ENCODE data around the gene COX6B1. TPM values are rescaled to one million over a fixed set of nuclear protein-coding genes. Genes with fewer than 3 reads are reported as not detected.

The COX6B1 gene
- total and polyA plus RNA-seq, 2 of the 8 experiments (the other 6 are each of a cell fraction or from before 2014, with no cell fraction given), result 437 to 1,052 TPM

- POLR2A ChIA-PET (ENCODE audit: partially characterized antibody), result interaction anchor here (0.6 to 1.1 kb wide), 2 partner anchors 16 to 48 kb away, joined by 3 read pairs; no protein-coding TSS in a partner anchor
These were observed 23.7 kb downstream of the COX6B1 start for GRCh38 chr19:35671818-35672217.

More at GRCh38 chr19:35671818-35672217, 23.7 kb downstream of the COX6B1 start:
- Histone ChIP-seq H3K23me2 (ENCODE audit: low read depth, low read length) (no peaks in the 10 kb centered on the region; the same call in 1 of the 2 replicates), H3K18ac (ENCODE audit: extremely low read depth, low read length) (no peak overlapping the region), H2AFZ (ENCODE audit: low read length) (no peak overlapping the region), H2BK15ac (ENCODE audit: low read length) (no peak overlapping the region), H3K4ac (replicated peaks; ENCODE audit: insufficient read length, low read depth, low read length) (no peak overlapping the region), H3K79me2 (ENCODE audit: control insufficient read depth in 1 of 2, insufficient read depth in 2 of 2, low read length in 2 of 2) (no peaks in the 10 kb centered on the region), H3K9me3 (ENCODE audit: insufficient read depth in 2 of 2, low read depth in 1 of 2, low read length in 1 of 2) (no peaks in the 10 kb centered on the region), H3K4me2 (ENCODE audit: insufficient read depth in 1 of 2, low read depth in 2 of 2, low read length in 2 of 2) (no peak overlapping the region), H3K27me3 (replicated peaks in 1 of 4; ENCODE audit: control insufficient read depth in 3 of 4, extremely low read depth in 1 of 4, insufficient read depth in 3 of 4, low read length in 3 of 4) (peaks cover 0 to 4% (median 1%) of the 10 kb centered on the region in 4 experiments; a peak in 1 of 7 replicates), H3K23ac (ENCODE audit: insufficient read length) (no peak overlapping the region), H3K4me3 (ENCODE audit: extremely low read depth in 1 of 4, insufficient read depth in 2 of 4, low read depth in 3 of 4, low read length in 4 of 4) (no peak overlapping the region), H3K79me1 (ENCODE audit: low read depth, low read length) (no peaks in the 10 kb centered on the region), H2AK5ac (ENCODE audit: low read depth, low read length) (no peak overlapping the region), H3K4me1 (replicated peaks in 1 of 4; ENCODE audit: control insufficient read depth in 3 of 4, insufficient read depth in 4 of 4, low read length in 3 of 4) (peaks cover 0 to 3% (median 0%) of the 10 kb centered on the region in 4 experiments; a peak in 2 of 7 replicates), H4K8ac (ENCODE audit: extremely low read depth, insufficient read depth, low read length) (no peak overlapping the region), H4K5ac (ENCODE audit: insufficient read length, low read depth, low read length) (no peak overlapping the region), H3K56ac (replicated peaks; ENCODE audit: insufficient read length, low read depth, low read length) (no peak overlapping the region), H2BK20ac (ENCODE audit: low read length) (no peak overlapping the region), H3K36me3 (ENCODE audit: control insufficient read depth in 2 of 4, insufficient read depth in 4 of 4, low read length in 3 of 4) (no peaks in the 10 kb centered on the region), H4K91ac (replicated peaks; ENCODE audit: insufficient read length, low read length) (no peak overlapping the region), H2BK120ac (replicated peaks; ENCODE audit: low read depth, low read length) (no peak overlapping the region), H3K27ac (ENCODE audit: low read depth, low read length) (no peak overlapping the region), H2BK12ac (ENCODE audit: low read depth, low read length) (no peak overlapping the region), H3K9ac (replicated peaks in 1 of 4; ENCODE audit: extremely low read depth in 1 of 4, low read depth in 3 of 4, low read length in 3 of 4) (no peak overlapping the region), H3K14ac (ENCODE audit: insufficient read length) (no peak overlapping the region), H2BK5ac (ENCODE audit: low read depth, low read length) (no peak overlapping the region), H4K20me1 (replicated peaks in 1 of 2; ENCODE audit: control insufficient read depth in 1 of 2, insufficient read depth in 2 of 2, low read length in 2 of 2) (no peaks in the 10 kb centered on the region)
- no peak for TF ChIP-seq CBX8 (IDR thresholded peaks at IDR 0.05; ENCODE audit: borderline replicate concordance, low read depth, low read length)
- TF ChIP-seq TEAD4 (IDR thresholded peaks at IDR 0.05; ENCODE audit: low read depth, low read length), result no peak
- no peak for TF ChIP-seq CREB1 (IDR thresholded peaks at IDR 0.05)
- no peak for TF ChIP-seq SRF (IDR thresholded peaks at IDR 0.05; ENCODE audit: low read depth, low read length)
- TF ChIP-seq CEBPB (IDR thresholded peaks at IDR 0.05; ENCODE audit: low read depth, low read length), result no peak
- no peak for TF ChIP-seq HDAC2 (IDR thresholded peaks at IDR 0.05; ENCODE audit: borderline replicate concordance in 1 of 2, low read depth in 2 of 2, low read length in 2 of 2)
- no peak for TF ChIP-seq TAF7 (optimal IDR thresholded peaks at IDR 0.05; ENCODE audit: borderline replicate concordance, low read depth, low read length)
- FAIRE-seq, result no peak
- CTCF ChIA-PET (ENCODE audit: partially characterized antibody), result interaction anchor here (0.6 to 2.2 kb wide), 3 partner anchors 13 to 60 kb away, joined by 3 to 9 read pairs (median 4); partner anchors contain the start of gene HAUS5
- DNase-seq (ENCODE audit: low read depth in 1 of 2, low spot score in 2 of 2), result no peak
- WGBS, 2 experiments (ENCODE audit: extremely low coverage in 1 of 2, insufficient coverage in 1 of 2, insufficient read length in 1 of 2, insufficient replicate concordance in 2 of 2, low coverage in 1 of 2, low lambda C conversion rate in 2 of 2, missing lambda C conversion rate in 1 of 2), result 85% methylated on average over 3 of the region's 3 CpGs; no CpG with 5 or more reads in 1 of the 2 experiments
